GM23338 (cell line): ENCODE data around the gene GALNT7.

ENCODE experiments used
- CREB1 ChIP-seq: fragments of 250-450 bp; sonication (Bioruptor Pico); IDR thresholded peaks from 2 replicates; pipeline ENCODE4 v1.5.0; 2020; ENCODE audit warnings: low read depth, mild to moderate bottlenecking, moderate library complexity
- EZH2 ChIP-seq: fragments of 200-600 bp; sonication (generic); IDR thresholded peaks from one replicate; pipeline ENCODE4 v1.8.0; 2017; ENCODE audit warnings: antibody characterized with exemption, mild to moderate bottlenecking, low read depth; ENCODE audit not compliant: unreplicated experiment
- EZH2phosphoT487 ChIP-seq: fragments of 200-600 bp; sonication (generic); IDR thresholded peaks from one replicate; pipeline ENCODE4 v1.8.1; 2018; ENCODE audit warnings: antibody characterized with exemption; ENCODE audit not compliant: unreplicated experiment
- JUNB ChIP-seq: IDR thresholded peaks from one replicate; pipeline ENCODE4 v1.6.1; 2016; ENCODE audit warnings: antibody characterized with exemption; ENCODE audit not compliant: unreplicated experiment
- NANOG ChIP-seq: IDR thresholded peaks from 2 replicates; pipeline ENCODE4 v1.6.1; 2016; ENCODE audit warnings: antibody characterized with exemption, borderline replicate concordance
- POLR2AphosphoS5 ChIP-seq: IDR thresholded peaks from 2 replicates; pipeline ENCODE4 v1.6.1; 2016; ENCODE audit warnings: antibody characterized with exemption, low read depth
- REST ChIP-seq: IDR thresholded peaks from one replicate; pipeline ENCODE4 v1.6.1; 2018; ENCODE audit warnings: antibody characterized with exemption; ENCODE audit not compliant: unreplicated experiment
- STAT1 ChIP-seq: IDR thresholded peaks from one replicate; pipeline ENCODE4 v1.6.1; 2016; ENCODE audit warnings: antibody characterized with exemption; ENCODE audit not compliant: unreplicated experiment
- ZNF114 ChIP-seq: fragments of 250-450 bp; sonication (Bioruptor Pico); IDR thresholded peaks from 2 replicates; pipeline ENCODE4 v1.5.0; 2020; ENCODE audit warnings: mild to moderate bottlenecking, moderate library complexity
- TF ChIP-seq, protein P1 (sequence below), 2 experiments: fragments of 200-600 bp in 1 of 2; sonication (generic) in 1 of 2; conservative IDR thresholded peaks; 2 replicates each; pipeline versions ENCODE4 v1.5.1 to v1.6.1; 2016 to 2017; ENCODE audit warnings: antibody characterized with exemption in 2 of 2, low read depth in 2 of 2, mild to moderate bottlenecking in 2 of 2, moderate library complexity in 1 of 2
- TF ChIP-seq, protein P2 (sequence below): fragments of 250-450 bp; sonication (Bioruptor Pico); IDR thresholded peaks from 2 replicates; pipeline ENCODE4 v1.5.0; 2020; ENCODE audit warnings: mild to moderate bottlenecking, moderate library complexity

DNA sequence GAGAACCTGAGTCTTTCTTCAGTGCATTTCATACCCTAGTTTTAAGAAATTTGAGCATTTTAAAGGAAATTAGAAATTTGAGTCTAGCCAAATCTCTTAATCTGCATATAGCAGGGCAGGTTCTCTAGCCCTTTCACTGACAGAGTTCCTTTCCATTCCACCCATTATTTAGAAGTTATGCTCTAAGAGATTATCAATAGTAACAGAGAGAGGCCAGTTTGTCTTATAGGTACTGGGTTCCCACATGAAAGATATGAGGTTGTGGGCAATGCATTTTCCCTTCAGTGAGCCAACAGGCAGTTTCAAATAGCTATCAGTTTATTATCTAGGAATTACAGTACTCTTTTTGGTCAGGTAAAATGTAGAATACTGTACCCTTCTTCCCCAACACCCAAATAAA, 7.3 kb upstream of the GALNT7 start:
- TF ChIP-seq, protein P1, sequence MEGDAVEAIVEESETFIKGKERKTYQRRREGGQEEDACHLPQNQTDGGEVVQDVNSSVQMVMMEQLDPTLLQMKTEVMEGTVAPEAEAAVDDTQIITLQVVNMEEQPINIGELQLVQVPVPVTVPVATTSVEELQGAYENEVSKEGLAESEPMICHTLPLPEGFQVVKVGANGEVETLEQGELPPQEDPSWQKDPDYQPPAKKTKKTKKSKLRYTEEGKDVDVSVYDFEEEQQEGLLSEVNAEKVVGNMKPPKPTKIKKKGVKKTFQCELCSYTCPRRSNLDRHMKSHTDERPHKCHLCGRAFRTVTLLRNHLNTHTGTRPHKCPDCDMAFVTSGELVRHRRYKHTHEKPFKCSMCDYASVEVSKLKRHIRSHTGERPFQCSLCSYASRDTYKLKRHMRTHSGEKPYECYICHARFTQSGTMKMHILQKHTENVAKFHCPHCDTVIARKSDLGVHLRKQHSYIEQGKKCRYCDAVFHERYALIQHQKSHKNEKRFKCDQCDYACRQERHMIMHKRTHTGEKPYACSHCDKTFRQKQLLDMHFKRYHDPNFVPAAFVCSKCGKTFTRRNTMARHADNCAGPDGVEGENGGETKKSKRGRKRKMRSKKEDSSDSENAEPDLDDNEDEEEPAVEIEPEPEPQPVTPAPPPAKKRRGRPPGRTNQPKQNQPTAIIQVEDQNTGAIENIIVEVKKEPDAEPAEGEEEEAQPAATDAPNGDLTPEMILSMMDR (conservative IDR thresholded peaks at IDR 0.05; ENCODE audit: low read depth in 2 of 2), result no peak
- TF ChIP-seq CREB1 (CRISPR knock-in tag), result no peak
- no peak for TF ChIP-seq POLR2AphosphoS5
- TF ChIP-seq EZH2, result no peak
- no peak for TF ChIP-seq REST
- TF ChIP-seq STAT1, result no peak
- no peak for TF ChIP-seq NANOG
- TF ChIP-seq JUNB, result no peak
- no peak for TF ChIP-seq EZH2phosphoT487
- TF ChIP-seq, protein P2, sequence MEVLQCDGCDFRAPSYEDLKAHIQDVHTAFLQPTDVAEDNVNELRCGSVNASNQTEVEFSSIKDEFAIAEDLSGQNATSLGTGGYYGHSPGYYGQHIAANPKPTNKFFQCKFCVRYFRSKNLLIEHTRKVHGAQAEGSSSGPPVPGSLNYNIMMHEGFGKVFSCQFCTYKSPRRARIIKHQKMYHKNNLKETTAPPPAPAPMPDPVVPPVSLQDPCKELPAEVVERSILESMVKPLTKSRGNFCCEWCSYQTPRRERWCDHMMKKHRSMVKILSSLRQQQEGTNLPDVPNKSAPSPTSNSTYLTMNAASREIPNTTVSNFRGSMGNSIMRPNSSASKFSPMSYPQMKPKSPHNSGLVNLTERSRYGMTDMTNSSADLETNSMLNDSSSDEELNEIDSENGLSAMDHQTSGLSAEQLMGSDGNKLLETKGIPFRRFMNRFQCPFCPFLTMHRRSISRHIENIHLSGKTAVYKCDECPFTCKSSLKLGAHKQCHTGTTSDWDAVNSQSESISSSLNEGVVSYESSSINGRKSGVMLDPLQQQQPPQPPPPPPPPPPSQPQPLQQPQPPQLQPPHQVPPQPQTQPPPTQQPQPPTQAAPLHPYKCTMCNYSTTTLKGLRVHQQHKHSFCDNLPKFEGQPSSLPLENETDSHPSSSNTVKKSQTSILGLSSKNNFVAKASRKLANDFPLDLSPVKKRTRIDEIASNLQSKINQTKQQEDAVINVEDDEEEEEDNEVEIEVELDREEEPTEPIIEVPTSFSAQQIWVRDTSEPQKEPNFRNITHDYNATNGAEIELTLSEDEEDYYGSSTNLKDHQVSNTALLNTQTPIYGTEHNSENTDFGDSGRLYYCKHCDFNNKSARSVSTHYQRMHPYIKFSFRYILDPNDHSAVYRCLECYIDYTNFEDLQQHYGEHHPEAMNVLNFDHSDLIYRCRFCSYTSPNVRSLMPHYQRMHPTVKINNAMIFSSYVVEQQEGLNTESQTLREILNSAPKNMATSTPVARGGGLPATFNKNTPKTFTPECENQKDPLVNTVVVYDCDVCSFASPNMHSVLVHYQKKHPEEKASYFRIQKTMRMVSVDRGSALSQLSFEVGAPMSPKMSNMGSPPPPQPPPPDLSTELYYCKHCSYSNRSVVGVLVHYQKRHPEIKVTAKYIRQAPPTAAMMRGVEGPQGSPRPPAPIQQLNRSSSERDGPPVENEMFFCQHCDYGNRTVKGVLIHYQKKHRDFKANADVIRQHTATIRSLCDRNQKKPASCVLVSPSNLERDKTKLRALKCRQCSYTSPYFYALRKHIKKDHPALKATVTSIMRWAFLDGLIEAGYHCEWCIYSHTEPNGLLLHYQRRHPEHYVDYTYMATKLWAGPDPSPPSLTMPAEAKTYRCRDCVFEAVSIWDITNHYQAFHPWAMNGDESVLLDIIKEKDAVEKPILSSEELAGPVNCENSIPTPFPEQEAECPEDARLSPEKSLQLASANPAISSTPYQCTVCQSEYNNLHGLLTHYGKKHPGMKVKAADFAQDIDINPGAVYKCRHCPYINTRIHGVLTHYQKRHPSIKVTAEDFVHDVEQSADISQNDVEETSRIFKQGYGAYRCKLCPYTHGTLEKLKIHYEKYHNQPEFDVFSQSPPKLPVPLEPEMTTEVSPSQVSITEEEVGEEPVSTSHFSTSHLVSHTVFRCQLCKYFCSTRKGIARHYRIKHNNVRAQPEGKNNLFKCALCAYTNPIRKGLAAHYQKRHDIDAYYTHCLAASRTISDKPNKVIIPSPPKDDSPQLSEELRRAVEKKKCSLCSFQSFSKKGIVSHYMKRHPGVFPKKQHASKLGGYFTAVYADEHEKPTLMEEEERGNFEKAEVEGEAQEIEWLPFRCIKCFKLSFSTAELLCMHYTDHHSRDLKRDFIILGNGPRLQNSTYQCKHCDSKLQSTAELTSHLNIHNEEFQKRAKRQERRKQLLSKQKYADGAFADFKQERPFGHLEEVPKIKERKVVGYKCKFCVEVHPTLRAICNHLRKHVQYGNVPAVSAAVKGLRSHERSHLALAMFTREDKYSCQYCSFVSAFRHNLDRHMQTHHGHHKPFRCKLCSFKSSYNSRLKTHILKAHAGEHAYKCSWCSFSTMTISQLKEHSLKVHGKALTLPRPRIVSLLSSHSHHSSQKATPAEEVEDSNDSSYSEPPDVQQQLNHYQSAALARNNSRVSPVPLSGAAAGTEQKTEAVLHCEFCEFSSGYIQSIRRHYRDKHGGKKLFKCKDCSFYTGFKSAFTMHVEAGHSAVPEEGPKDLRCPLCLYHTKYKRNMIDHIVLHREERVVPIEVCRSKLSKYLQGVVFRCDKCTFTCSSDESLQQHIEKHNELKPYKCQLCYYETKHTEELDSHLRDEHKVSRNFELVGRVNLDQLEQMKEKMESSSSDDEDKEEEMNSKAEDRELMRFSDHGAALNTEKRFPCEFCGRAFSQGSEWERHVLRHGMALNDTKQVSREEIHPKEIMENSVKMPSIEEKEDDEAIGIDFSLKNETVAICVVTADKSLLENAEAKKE (CRISPR knock-in tag), result no peak
- no peak for TF ChIP-seq ZNF114 (CRISPR knock-in tag)
